GM23338 (cell line): ENCODE measurements around the gene TUSC1. TPM values are rescaled to one million over a fixed set of nuclear protein-coding genes. Genes with fewer than 3 reads are reported as not detected.

Experiments used
- ATAC-seq: fragments of 200-7000 bp; cut with Tn5 transposase; 3 replicates; pipeline ENCODE4 v1.9.1; 2020
- DNase-seq: peaks from one replicate; pipeline ENCODE4 v3.0.0-alpha.2; 2015; ENCODE audit warnings: low spot score
- H2AFZ ChIP-seq: fragments of 200-600 bp; sonication (generic); 2 replicates; pipeline ENCODE4 v1.8.0; 2016; ENCODE audit warnings: antibody characterized with exemption, mild to moderate bottlenecking, moderate library complexity
- H3F3A ChIP-seq: fragments of 200-600 bp; sonication (generic); replicated peaks from 2 replicates; pipeline ENCODE4 v1.8.0; 2017; ENCODE audit warnings: antibody characterized with exemption, mixed run types, low read depth
- H3K27ac ChIP-seq: fragments of 200-600 bp; sonication (generic); 2 replicates; pipeline ENCODE4 v1.6.1; 2016; ENCODE audit warnings: low read depth
- H3K27me3 ChIP-seq: fragments of 200-600 bp; sonication (generic); 2 replicates; pipeline ENCODE4 v1.8.0; 2016; ENCODE audit warnings: mild to moderate bottlenecking, mixed run types, moderate library complexity; ENCODE audit not compliant: insufficient read depth
- H3K36me3 ChIP-seq: fragments of 200-600 bp; sonication (generic); 2 replicates; pipeline ENCODE4 v1.8.0; 2016; ENCODE audit warnings: mild to moderate bottlenecking; ENCODE audit not compliant: insufficient read depth
- H3K4me1 ChIP-seq: fragments of 200-600 bp; sonication (generic); 2 replicates; pipeline ENCODE4 v1.8.0; 2016; ENCODE audit warnings: mild to moderate bottlenecking, moderate library complexity; ENCODE audit not compliant: insufficient read depth
- H3K4me2 ChIP-seq: fragments of 200-600 bp; sonication (generic); 2 replicates; pipeline ENCODE4 v1.7.1; 2017; ENCODE audit warnings: mixed run types
- H3K4me3 ChIP-seq: fragments of 200-600 bp; sonication (generic); 2 replicates; pipeline ENCODE4 v1.6.1; 2016; ENCODE audit warnings: mixed run types
- H3K79me2 ChIP-seq: fragments of 200-600 bp; sonication (generic); replicated peaks from 2 replicates; pipeline ENCODE4 v1.8.0; 2017; ENCODE audit warnings: mild to moderate bottlenecking; ENCODE audit not compliant: insufficient read depth
- H3K9me2 ChIP-seq: fragments of 200-600 bp; sonication (generic); 2 replicates; pipeline ENCODE4 v1.8.0; 2017; ENCODE audit not compliant: insufficient read depth
- H4K20me1 ChIP-seq: fragments of 200-600 bp; sonication (generic); replicated peaks from 2 replicates; pipeline ENCODE4 v1.8.0; 2017; ENCODE audit warnings: mild to moderate bottlenecking; ENCODE audit not compliant: insufficient read depth
- H3K27ac Mint-ChIP-seq: 2 replicates; pipeline ENCODE4 v1.8.0; 2020; ENCODE audit warnings: inconsistent platforms, mild to moderate bottlenecking, moderate library complexity, mixed read lengths
- H3K27me3 Mint-ChIP-seq: 3 replicates; pipeline ENCODE4 v1.8.0; 2022; ENCODE audit warnings: low read depth, mild to moderate bottlenecking, moderate library complexity, mixed read lengths, inconsistent platforms; ENCODE audit not compliant: insufficient read depth, poor library complexity
- H3K36me3 Mint-ChIP-seq: 3 replicates; pipeline ENCODE4 v1.8.0; 2021; ENCODE audit warnings: low read depth, mild to moderate bottlenecking, inconsistent platforms, moderate library complexity, mixed read lengths
- H3K4me1 Mint-ChIP-seq: 3 replicates; pipeline ENCODE4 v1.8.0; 2020; ENCODE audit warnings: mild to moderate bottlenecking, inconsistent platforms, mixed read lengths
- H3K4me3 Mint-ChIP-seq: 3 replicates; pipeline ENCODE4 v1.8.0; 2021; ENCODE audit warnings: moderate library complexity, mild to moderate bottlenecking, inconsistent platforms, mixed read lengths
- H3K9me3 Mint-ChIP-seq: 3 replicates; pipeline ENCODE4 v1.8.0; 2020; ENCODE audit warnings: moderate library complexity, mild to moderate bottlenecking, inconsistent platforms, mixed read lengths
- EZH2phosphoT487 ChIP-seq: fragments of 200-600 bp; sonication (generic); IDR thresholded peaks from one replicate; pipeline ENCODE4 v1.8.1; 2018; ENCODE audit warnings: antibody characterized with exemption; ENCODE audit not compliant: unreplicated experiment
- NANOG ChIP-seq: IDR thresholded peaks from 2 replicates; pipeline ENCODE4 v1.6.1; 2016; ENCODE audit warnings: antibody characterized with exemption, borderline replicate concordance
- POLR2AphosphoS5 ChIP-seq: IDR thresholded peaks from 2 replicates; pipeline ENCODE4 v1.6.1; 2016; ENCODE audit warnings: antibody characterized with exemption, low read depth
- STAT1 ChIP-seq: IDR thresholded peaks from one replicate; pipeline ENCODE4 v1.6.1; 2016; ENCODE audit warnings: antibody characterized with exemption; ENCODE audit not compliant: unreplicated experiment
- ZNF462 ChIP-seq: fragments of 250-450 bp; sonication (Bioruptor Pico); IDR thresholded peaks from 2 replicates; pipeline ENCODE4 v1.5.0; 2020; ENCODE audit warnings: mild to moderate bottlenecking, moderate library complexity
- polyA plus RNA-seq: library from polyadenylated mRNA; unstranded; fragments of >200 nt; fragmentation: Nextera tagmentation; extraction: Ambion mirVana; gene quantifications from 2 replicates; pipeline ENCODE4 v1.2.1, GENCODE V29; 2016
- total RNA-seq: library from RNA; depleted of rRNA; stranded (reverse); fragments of >200 nt; shearing (Covaris generic); gene quantifications from 2 replicates; pipeline ENCODE4 v1.2.3, GENCODE V29; 2014
- TF ChIP-seq, protein P1 (sequence below): IDR thresholded peaks from 2 replicates; pipeline ENCODE4 v1.6.1; 2016; ENCODE audit warnings: antibody characterized with exemption

Gene TUSC1
- total and polyA plus RNA-seq, 2 experiments from 2014 or later = 6.4 to 8.9 TPM

DNA sequence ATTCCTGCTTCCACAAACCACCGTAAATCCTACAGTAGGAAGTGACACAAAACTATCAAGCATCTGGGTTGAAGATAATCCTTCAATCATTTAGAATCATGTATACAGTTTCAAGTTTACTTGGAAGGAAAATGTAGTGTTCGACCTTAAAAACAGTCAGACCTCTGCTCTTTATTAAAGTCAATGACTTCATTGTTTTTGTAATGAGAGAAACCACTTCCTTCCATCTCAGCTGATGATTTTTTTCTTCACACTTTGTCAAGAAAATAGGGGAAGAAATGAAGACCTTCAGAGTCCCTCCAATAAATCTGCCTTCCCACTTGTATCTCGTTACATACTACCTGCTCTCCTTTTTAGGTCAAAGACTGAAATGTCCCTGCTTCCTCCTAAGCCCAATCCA, 30.1 kb downstream of the TUSC1 start:
- Histone ChIP-seq H3K27me3 (no peaks in the 10 kb centered on the region), H2AFZ (no peak overlapping the region; the same call in 1 of the 2 replicates), H3K4me3 (no peak overlapping the region), H3K79me2 (no peaks in the 10 kb centered on the region), H3K4me1 (no peaks in the 10 kb centered on the region), H4K20me1 (no peaks in the 10 kb centered on the region), H3K4me2 (no peak overlapping the region), H3K27ac (no peak overlapping the region), H3K9me2 (no peaks in the 10 kb centered on the region), H3F3A (no peaks in the 10 kb centered on the region), H3K36me3 (no peaks in the 10 kb centered on the region)
- Mint-ChIP-seq H3K27ac (no peak overlapping the region), H3K9me3 (no peaks in the 10 kb centered on the region), H3K4me3 (no peak overlapping the region), H3K36me3 (no peaks in the 10 kb centered on the region), H3K4me1 (no peaks in the 10 kb centered on the region), H3K27me3 (no peaks in the 10 kb centered on the region)
- TF ChIP-seq NANOG (no peak), ZNF462 (CRISPR knock-in tag) (no peak), EZH2phosphoT487 (no peak)
- TF ChIP-seq, protein P1, sequence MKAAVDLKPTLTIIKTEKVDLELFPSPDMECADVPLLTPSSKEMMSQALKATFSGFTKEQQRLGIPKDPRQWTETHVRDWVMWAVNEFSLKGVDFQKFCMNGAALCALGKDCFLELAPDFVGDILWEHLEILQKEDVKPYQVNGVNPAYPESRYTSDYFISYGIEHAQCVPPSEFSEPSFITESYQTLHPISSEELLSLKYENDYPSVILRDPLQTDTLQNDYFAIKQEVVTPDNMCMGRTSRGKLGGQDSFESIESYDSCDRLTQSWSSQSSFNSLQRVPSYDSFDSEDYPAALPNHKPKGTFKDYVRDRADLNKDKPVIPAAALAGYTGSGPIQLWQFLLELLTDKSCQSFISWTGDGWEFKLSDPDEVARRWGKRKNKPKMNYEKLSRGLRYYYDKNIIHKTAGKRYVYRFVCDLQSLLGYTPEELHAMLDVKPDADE = no peak
- no peak for DNase-seq
- ATAC-seq = no peak

DNA sequence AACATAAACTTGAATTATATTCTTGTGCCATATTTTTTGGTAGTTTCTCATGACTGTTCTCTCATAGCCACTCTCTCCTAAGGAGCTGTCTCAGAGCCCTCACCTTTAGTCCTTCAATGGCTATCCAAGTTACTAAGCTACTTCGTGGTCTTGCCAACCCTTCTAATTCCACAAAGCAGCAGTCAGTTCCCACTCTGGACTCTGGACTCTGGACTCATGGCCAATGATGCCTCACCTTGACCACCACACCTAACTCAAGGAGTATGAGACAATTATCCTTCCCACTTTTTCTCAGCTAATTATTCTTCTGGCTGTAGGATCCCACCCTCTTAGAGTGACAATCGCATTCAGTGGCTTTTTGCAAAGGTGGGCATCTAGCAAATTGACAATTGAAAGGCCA, 42.2 kb downstream of the TUSC1 start:
- Mint-ChIP-seq H3K4me3 (no peak overlapping the region), H3K27me3 (no peaks in the 10 kb centered on the region), H3K36me3 (no peaks in the 10 kb centered on the region), H3K27ac (no peak overlapping the region), H3K9me3 (no peaks in the 10 kb centered on the region), H3K4me1 (no peaks in the 10 kb centered on the region)
- H3F3A ChIP-seq = no peaks in the 10 kb centered on the region
- no peaks in the 10 kb centered on the region for H3K27me3 ChIP-seq
- DNase-seq = no peak
- H3K4me1 ChIP-seq = no peaks in the 10 kb centered on the region
- TF ChIP-seq STAT1 (no peak), POLR2AphosphoS5 (no peak)
- no peaks in the 10 kb centered on the region for H3K9me2 ChIP-seq
- H3K36me3 ChIP-seq = no peaks in the 10 kb centered on the region
- no peaks in the 10 kb centered on the region for H3K79me2 ChIP-seq
- no peak overlapping the region for H3K4me2 ChIP-seq
- no peaks in the 10 kb centered on the region for H4K20me1 ChIP-seq
- ATAC-seq = no peak
- H3K27ac ChIP-seq = no peak overlapping the region
- H3K4me3 ChIP-seq = no peak overlapping the region
- peak overlapping the region; percentile 12; the same call in 1 of the 2 replicates for H2AFZ ChIP-seq
